NK-92 treated with Interleukin-12 subunit alpha and Interleukin-12 subunit beta, amount 100 ng/mL, for 24 hours (cell line): Measurements from ENCODE around the gene SH3BP4.

ENCODE experiments used
- DNase-seq: peaks from one replicate; lab custom pipeline; 2025; lab: John Stamatoyannopoulos, UW

The SH3BP4 gene

GRCh38 chr2:234999740-235000425, 48.1 kb downstream of the SH3BP4 start:
- DNase-seq, result no peak

GRCh38 chr2:235000426-235001236, 48.8 kb downstream of the SH3BP4 start:
- no peak for DNase-seq

DNA sequence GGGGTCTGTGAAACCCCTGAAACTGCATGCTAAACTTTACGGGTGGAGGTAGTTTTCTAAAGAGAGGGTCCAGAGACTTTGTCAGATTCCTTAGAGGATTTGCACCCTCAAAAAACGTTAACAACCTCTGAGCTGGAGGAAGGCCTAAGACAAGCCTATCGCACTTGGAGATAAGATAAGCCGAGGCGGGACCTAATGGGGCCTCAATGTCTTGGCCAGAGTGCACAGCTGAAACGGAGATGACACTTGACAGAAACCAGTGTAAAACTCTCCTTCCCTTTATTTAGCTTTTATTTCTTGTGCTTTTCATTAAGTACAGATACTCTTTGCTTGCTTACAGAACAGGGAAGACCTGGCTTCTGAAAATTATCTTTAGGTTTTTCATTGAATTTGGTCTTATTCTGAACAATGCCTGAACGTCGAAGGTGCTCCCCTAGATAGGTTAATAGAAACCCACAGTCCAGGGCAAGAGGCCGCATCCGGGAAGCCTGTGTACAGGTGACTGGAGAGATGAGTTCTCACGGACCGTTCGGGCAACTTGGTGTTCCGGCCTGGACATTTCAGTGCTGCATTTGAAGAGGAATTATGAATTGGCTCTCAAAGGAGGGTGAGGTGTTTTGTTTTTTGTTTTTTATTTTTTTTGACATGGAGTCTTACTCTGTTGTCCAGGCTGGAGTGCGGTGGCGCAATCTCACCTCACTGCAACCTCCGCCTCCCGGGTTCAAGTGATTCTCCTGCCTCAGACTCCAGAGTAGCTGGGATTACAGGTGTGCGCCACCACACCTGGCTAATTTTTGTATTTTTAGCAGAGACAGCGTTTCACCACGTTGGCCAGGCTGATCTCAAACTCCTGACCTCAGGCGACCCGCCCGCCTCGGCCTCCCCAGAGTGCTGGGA, 49.7 kb downstream of the SH3BP4 start:
- no peak for DNase-seq

- DNase-seq, result no peak
Observed at GRCh38 chr2:235002198-235003095, 50.6 kb downstream of the SH3BP4 start.

GRCh38 chr2:235003096-235003775, 51.4 kb downstream of the SH3BP4 start:
- DNase-seq, result no peak

- no peak for DNase-seq
Observed at GRCh38 chr2:235004329-235004903, 52.6 kb downstream of the SH3BP4 start.

- no peak for DNase-seq
Observed at GRCh38 chr2:235005023-235005422, 53.2 kb downstream of the SH3BP4 start.

GRCh38 chr2:235005603-235006259, 53.9 kb downstream of the SH3BP4 start:
- DNase-seq, result no peak

DNA sequence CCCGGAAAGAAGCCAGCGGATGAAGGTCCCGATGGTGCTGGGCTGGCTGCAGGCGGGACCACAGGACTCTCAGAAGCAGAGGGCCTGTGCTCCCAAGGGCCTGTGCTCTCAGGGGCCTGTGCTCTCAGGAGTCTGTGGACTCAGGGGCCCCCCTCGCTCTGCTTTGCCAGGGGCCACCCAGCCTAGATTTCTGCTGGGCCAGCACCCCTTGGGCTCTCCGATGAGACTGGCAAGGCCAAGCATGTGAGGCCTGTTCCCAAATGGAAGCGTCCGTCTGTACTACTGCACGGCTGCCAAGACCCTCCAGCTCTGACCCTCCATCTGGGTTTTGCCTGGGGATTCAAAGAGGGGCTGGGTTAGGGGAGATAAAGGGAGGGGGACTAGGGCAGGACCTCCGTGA, 54.6 kb downstream of the SH3BP4 start:
- DNase-seq, result no peak

DNA sequence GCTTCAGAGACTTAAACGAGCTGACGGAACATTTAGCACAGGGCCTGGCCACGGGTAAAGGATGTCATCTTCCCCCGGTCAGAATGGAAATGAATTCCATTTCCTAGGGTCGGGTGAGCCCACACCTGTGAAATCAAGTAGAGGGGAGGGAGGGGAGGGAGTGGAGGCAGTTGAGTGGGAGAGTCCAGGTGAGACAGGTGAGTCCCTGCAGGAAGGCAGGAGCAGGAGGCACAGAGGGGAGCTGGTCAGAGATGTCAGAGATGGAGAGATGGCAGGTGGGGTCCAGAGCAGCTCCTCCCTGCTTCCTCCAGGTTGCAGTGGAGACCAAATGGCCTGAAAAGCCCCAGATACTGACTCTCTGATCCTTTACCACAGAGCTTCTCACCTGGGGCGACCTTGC, 55.2 kb downstream of the SH3BP4 start:
- DNase-seq, result no peak

- no peak for DNase-seq
Observed at GRCh38 chr2:235007664-235008457, 56.0 kb downstream of the SH3BP4 start.

GRCh38 chr2:235008584-235009044, 56.8 kb downstream of the SH3BP4 start:
- no peak for DNase-seq

DNA sequence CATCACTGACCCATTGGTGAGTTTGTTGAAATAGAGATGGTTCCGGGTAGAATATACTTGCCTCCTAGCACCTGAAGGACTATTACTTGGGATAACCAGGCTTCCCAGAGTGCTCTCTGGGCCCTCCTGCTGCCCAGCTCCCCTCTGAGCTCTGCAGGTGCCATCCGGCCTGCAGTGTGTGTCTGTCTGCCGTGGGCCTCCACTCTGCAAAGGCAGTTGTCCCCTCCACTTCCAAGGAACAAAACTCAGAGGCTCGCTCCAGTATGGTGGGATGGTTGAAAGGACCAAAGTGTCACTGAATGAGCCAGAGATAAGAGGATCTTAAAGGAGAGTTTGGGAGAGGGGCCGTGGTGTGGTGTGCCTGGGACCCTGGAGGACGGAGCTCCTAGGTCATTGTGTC, 57.3 kb downstream of the SH3BP4 start:
- no peak for DNase-seq

DNA sequence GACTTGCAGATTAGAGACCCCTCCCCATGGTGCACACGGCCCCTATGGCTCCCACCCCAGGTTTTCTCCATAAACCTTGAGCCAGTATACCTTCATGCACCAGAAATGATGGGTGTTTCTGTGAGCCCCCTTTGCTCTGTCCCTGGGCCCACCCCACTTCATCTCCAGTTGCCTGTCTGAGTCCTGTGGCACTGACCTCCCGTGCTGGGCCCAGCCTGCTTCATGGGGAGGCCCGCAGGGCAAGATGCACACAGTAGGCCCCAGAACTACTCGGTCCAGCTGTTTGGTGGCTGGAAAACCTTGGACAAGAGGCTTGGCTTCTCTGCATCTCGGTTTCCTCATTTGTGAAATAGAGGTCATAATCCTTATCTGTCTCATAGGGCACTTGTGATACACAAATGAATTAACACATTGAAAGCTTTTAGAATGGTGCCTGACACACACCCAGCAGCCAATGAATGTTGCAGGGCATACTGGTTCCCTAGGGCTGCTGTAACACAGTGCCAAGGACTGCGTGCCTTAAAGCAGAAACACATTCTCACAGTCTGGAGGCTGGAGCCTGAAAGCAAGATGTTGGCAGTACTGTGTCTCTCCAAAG, 58.4 kb downstream of the SH3BP4 start:
- DNase-seq, result no peak

DNA sequence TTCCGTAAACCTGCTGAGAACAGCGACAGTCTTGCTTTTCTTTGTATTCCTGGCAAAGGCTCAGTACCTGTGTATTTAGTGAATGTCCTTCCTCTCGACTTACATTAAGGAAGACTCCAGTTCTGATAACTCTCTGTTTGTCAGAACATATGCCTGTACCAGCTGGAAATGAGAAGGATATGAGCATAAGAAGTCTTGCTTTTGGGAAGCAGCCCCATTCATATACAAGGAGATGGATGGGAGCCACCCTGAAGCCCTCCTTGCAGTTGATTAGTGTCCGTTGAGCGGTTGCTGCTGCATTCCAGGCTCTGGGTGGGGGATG, 59.8 kb downstream of the SH3BP4 start:
- no peak for DNase-seq

- DNase-seq, result no peak
Observed at GRCh38 chr2:235011929-235012631, 60.3 kb downstream of the SH3BP4 start.

DNA sequence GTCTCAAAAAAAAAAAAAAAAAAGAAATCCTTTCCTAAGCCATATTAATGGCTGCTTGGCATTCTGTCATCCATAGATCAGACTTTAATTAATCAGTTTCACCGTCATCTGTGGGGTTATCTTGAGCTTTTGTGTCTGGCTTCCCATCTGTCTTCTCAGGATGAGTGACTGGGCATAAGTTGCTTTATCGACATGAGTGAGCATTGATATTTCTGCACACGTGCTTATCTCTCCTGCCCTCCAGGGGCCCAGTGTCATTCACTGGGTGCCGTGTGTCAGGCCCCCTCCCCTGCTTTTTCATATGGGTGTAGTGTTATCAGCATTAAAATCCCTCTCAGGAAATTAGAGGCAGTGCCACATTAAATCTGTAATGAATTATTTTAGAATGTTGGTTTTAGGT, 65.6 kb downstream of the SH3BP4 start:
- no peak for DNase-seq

- DNase-seq, result no peak
Observed at GRCh38 chr2:235018838-235019237, 67.0 kb downstream of the SH3BP4 start.
